Measurements from ENCODE around the gene ZMIZ1. TPM values are rescaled to one million over a fixed set of nuclear protein-coding genes. Genes with fewer than 3 reads are reported as not detected.

The ZMIZ1 gene
- total RNA-seq, 1 donor from 2014 or later, result 93.9 TPM

GRCh38 chr10:79196470-79197461 is 128.0 kb downstream of the ZMIZ1 start:
- H3K36me3 Mint-ChIP-seq (ENCODE audit: low read depth), result no peaks in the 10 kb centered on the region
- peaks cover 3% of the 10 kb centered on the region for H3K9me3 Mint-ChIP-seq
- DNase-seq (peak; percentile 69), ATAC-seq (ENCODE audit: low read depth) (no peak)
- POLR2A ChIA-PET, result interaction anchor here (0.8 kb wide), 1 partner anchor 151 kb away, joined by 4 read pairs; no protein-coding TSS in a partner anchor
- intact Hi-C loops (cut with micrococcal nuclease), result loop anchor here (2.0 to 10.0 kb wide), 2 partner anchors 762 to 1478 kb away; no protein-coding TSS in a partner anchor
- H3K4me1 Mint-ChIP-seq, result peaks cover 14% of the 10 kb centered on the region
- H3K27ac Mint-ChIP-seq, result no peak overlapping the region
- H3K4me3 Mint-ChIP-seq, result no peak overlapping the region
- CTCF ChIA-PET, result interaction anchor here (0.8 to 6.1 kb wide), 17 partner anchors 9 to 1154 kb away, joined by 3 to 99 read pairs (median 3); no protein-coding TSS in a partner anchor
- H3K27me3 Mint-ChIP-seq, result peaks cover 8% of the 10 kb centered on the region
- TF ChIP-seq CTCF (IDR thresholded peaks at IDR 0.05), result no peak

DNA sequence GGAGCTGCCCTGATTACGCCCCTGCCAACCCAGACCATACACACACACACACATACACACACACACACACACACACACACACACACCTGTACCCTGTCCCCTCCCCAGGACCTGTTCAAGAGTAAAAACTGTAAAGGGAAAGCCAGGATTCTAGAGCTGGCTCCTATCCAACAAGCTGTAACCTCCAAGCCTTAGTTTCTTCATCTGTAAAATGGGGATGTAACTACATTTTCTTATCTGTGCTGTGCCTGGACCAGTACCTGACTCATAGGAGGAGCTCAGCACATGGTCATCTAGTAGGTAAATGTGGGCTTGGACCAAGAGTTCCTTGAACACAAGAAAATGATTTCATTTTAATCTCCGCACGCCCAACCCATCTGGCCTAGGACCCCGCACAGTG is 128.8 kb downstream of the ZMIZ1 start:
- H3K27me3 Mint-ChIP-seq, result peaks cover 8% of the 10 kb centered on the region
- CTCF ChIA-PET, result interaction anchor here (0.8 to 6.1 kb wide), 6 partner anchors 29 to 1155 kb away, joined by 3 to 99 read pairs (median 3); no protein-coding TSS in a partner anchor
- no peaks in the 10 kb centered on the region for H3K36me3 Mint-ChIP-seq (ENCODE audit: low read depth)
- DNase-seq (no peak), ATAC-seq (ENCODE audit: low read depth) (no peak)
- peaks cover 14% of the 10 kb centered on the region for H3K4me1 Mint-ChIP-seq
- no peak overlapping the region for H3K27ac Mint-ChIP-seq
- POLR2A ChIA-PET, result interaction anchor here (0.6 to 0.8 kb wide), 2 partner anchors 12 to 151 kb away, joined by 3 to 4 read pairs; no protein-coding TSS in a partner anchor
- intact Hi-C loops (cut with micrococcal nuclease), result loop anchor here (2.0 to 10.0 kb wide), 2 partner anchors 763 to 1479 kb away; no protein-coding TSS in a partner anchor
- H3K9me3 Mint-ChIP-seq, result no peaks in the 10 kb centered on the region
- no peak for TF ChIP-seq CTCF (IDR thresholded peaks at IDR 0.05)
- H3K4me3 Mint-ChIP-seq, result no peak overlapping the region

GRCh38 chr10:79200346-79200745 is 131.6 kb downstream of the ZMIZ1 start:
- Mint-ChIP-seq H3K4me1 (no peaks in the 10 kb centered on the region), H3K27me3 (peaks cover 2% of the 10 kb centered on the region), H3K27ac (no peak overlapping the region), H3K36me3 (ENCODE audit: low read depth) (no peaks in the 10 kb centered on the region), H3K4me3 (no peak overlapping the region), H3K9me3 (no peaks in the 10 kb centered on the region)
- TF ChIP-seq CTCF (IDR thresholded peaks at IDR 0.05), result no peak
- ATAC-seq (ENCODE audit: low read depth), result no peak
- intact Hi-C loops (cut with micrococcal nuclease), result no loop called here
- no peak for DNase-seq
- ChIA-PET POLR2A (no interaction called here), CTCF (no interaction called here)

- Mint-ChIP-seq H3K27ac (no peak overlapping the region), H3K36me3 (ENCODE audit: low read depth) (no peaks in the 10 kb centered on the region), H3K9me3 (no peaks in the 10 kb centered on the region), H3K27me3 (no peaks in the 10 kb centered on the region), H3K4me3 (no peak overlapping the region), H3K4me1 (no peaks in the 10 kb centered on the region)
- TF ChIP-seq CTCF (IDR thresholded peaks at IDR 0.05), result no peak
- intact Hi-C loops (cut with micrococcal nuclease), result no loop called here
- ChIA-PET POLR2A (interaction anchor here (0.7 to 1.3 kb wide), 4 partner anchors 43 to 151 kb away, joined by 3 to 10 read pairs (median 6); no protein-coding TSS in a partner anchor), CTCF (no interaction called here)
- DNase-seq (no peak), ATAC-seq (ENCODE audit: low read depth) (no peak)
Observed at GRCh38 chr10:79201706-79202105, 132.9 kb downstream of the ZMIZ1 start.
